GM19099 (cell line): ENCODE results near the gene ZNF764.

ENCODE experiments used
- POLR2A ChIP-seq: IDR thresholded peaks from 3 replicates; pipeline ENCODE4 v1.6.1; 2011; ENCODE audit warnings: low read depth; ENCODE audit not compliant: insufficient read length; ENCODE audit errors: extremely low read depth

ZNF764 gene

GRCh38 chr16:30525844-30526136 is 32.4 kb downstream of the ZNF764 start:
- TF ChIP-seq POLR2A, result no peak

- TF ChIP-seq POLR2A, result no peak
Measured at GRCh38 chr16:30524575-30525568, 33.3 kb downstream of the ZNF764 start.

- no peak for TF ChIP-seq POLR2A
Measured at GRCh38 chr16:30523768-30524574, 34.2 kb downstream of the ZNF764 start.

GRCh38 chr16:30521873-30522641 is 36.1 kb downstream of the ZNF764 start:
- TF ChIP-seq POLR2A, result no peak

- no peak for TF ChIP-seq POLR2A
Measured at GRCh38 chr16:30521476-30521872, 36.7 kb downstream of the ZNF764 start.

- TF ChIP-seq POLR2A, result no peak
Measured at GRCh38 chr16:30519120-30520049, 38.8 kb downstream of the ZNF764 start.

- TF ChIP-seq POLR2A, result no peak
Measured at GRCh38 chr16:30518552-30518951, 39.6 kb downstream of the ZNF764 start.

- no peak for TF ChIP-seq POLR2A
Measured at GRCh38 chr16:30515275-30515674, 42.9 kb downstream of the ZNF764 start.

GRCh38 chr16:30511509-30511908 is 46.7 kb downstream of the ZNF764 start:
- no peak for TF ChIP-seq POLR2A

GRCh38 chr16:30510376-30510938 is 47.7 kb downstream of the ZNF764 start:
- no peak for TF ChIP-seq POLR2A

GRCh38 chr16:30509081-30509765 is 49.0 kb downstream of the ZNF764 start:
- TF ChIP-seq POLR2A, result no peak
